Mucosa of descending colon (tissue), 3 donors: Measurements from ENCODE around the gene TFF3. TPM values are rescaled to one million over a fixed set of nuclear protein-coding genes. Genes with fewer than 3 reads are reported as not detected.
A peak's percentile ranks its signal among the peaks of the same experiment; 100 is the strongest.

Experiments used
- ATAC-seq: fragments of 200-7000 bp; cut with Tn5 transposase; one replicate; pipeline ENCODE4 v1.9.1; 2020; ENCODE audit warnings: mild to moderate bottlenecking, moderate library complexity
- DNase-seq, 3 donors: peaks; one replicate each; pipeline ENCODE4 v3.0.0-alpha.2; 2020
- H3K36me3 ChIP-seq: fragments of 200-600 bp; one replicate; pipeline ENCODE4 v1.8.0; 2021; ENCODE audit warnings: low read depth, mild to moderate bottlenecking
- H3K4me1 ChIP-seq: fragments of 200-600 bp; one replicate; pipeline ENCODE4 v1.8.0; 2021; ENCODE audit warnings: low read depth, mild to moderate bottlenecking
- H3K4me3 ChIP-seq: fragments of 200-600 bp; one replicate; pipeline ENCODE4 v1.8.0; 2021; ENCODE audit warnings: mild to moderate bottlenecking
- H3K9me3 ChIP-seq: fragments of 200-600 bp; one replicate; pipeline ENCODE4 v1.8.0; 2021; ENCODE audit warnings: mild to moderate bottlenecking
- CTCF ChIP-seq: fragments of 200-600 bp; IDR thresholded peaks from one replicate; pipeline ENCODE4 v1.8.0; 2022; ENCODE audit warnings: antibody characterized with exemption, mild to moderate bottlenecking
- intact Hi-C, 2 donors: fragments of 100-400 bp; cut with DNase I in 1 of 2; cut with micrococcal nuclease in 1 of 2; formaldehyde crosslinking; loops; one replicate each; pipeline versions ENCODE4 v1.11.0 to v1.11.1; 2022; cut with DNase I, micrococcal nuclease
- total RNA-seq, 3 donors: library from RNA; stranded (reverse); fragmentation: NEBNext Ultra II Directional in 2 of 3; extraction: Animal tissue kit (Norgen Biotek cat#: 25700) in 2 of 3; gene quantifications; one replicate each; pipeline versions ENCODE4 v1.2.1 to v1.2.4, GENCODE V29; 2021 to 2023
- donor health status: DM: no; HTN: no; CAD: no; lungs with moderate emphysema.
- donor health status: DM: no; HTN: no; CAD: no.
- donor health status: DM: no; HTN: yes; CAD: no.

Gene TFF3
- total RNA-seq, 3 donors from 2014 or later = 614 to 2,641 (median 2,419) TPM

- no peak for TF ChIP-seq CTCF
- ATAC-seq = no peak
- Histone ChIP-seq H3K9me3 (no peaks in the 10 kb centered on the region), H3K36me3 (no peaks in the 10 kb centered on the region), H3K4me3 (no peak overlapping the region), H3K4me1 (peaks cover 12% of the 10 kb centered on the region)
- DNase-seq = no peak
- intact Hi-C loops = no loop called here
Measured at GRCh38 chr21:42305707-42306147, 9.5 kb downstream of the TFF3 start.

GRCh38 chr21:42304556-42305454, 10.4 kb downstream of the TFF3 start:
- no peak for TF ChIP-seq CTCF
- ATAC-seq (no peak), DNase-seq (peak in 1 of 3 donors; percentile 24)
- intact Hi-C loops = no loop called here
- H3K9me3 ChIP-seq = no peaks in the 10 kb centered on the region
- no peak overlapping the region for H3K4me3 ChIP-seq
- H3K4me1 ChIP-seq = peaks cover 3% of the 10 kb centered on the region
- H3K36me3 ChIP-seq = no peaks in the 10 kb centered on the region

- no peak for DNase-seq
- Histone ChIP-seq H3K4me1 (no peaks in the 10 kb centered on the region), H3K4me3 (no peak overlapping the region), H3K36me3 (no peaks in the 10 kb centered on the region), H3K9me3 (no peaks in the 10 kb centered on the region)
- ATAC-seq = no peak
- intact Hi-C loops = no loop called here
- TF ChIP-seq CTCF = no peak
Measured at GRCh38 chr21:42303443-42303842, 11.8 kb downstream of the TFF3 start.

GRCh38 chr21:42302794-42303193, 12.4 kb downstream of the TFF3 start:
- Histone ChIP-seq H3K4me3 (no peak overlapping the region), H3K9me3 (no peaks in the 10 kb centered on the region), H3K4me1 (no peaks in the 10 kb centered on the region), H3K36me3 (no peaks in the 10 kb centered on the region)
- DNase-seq (no peak), ATAC-seq (no peak)
- intact Hi-C loops = no loop called here
- no peak for TF ChIP-seq CTCF

- intact Hi-C loops = no loop called here
- Histone ChIP-seq H3K36me3 (no peaks in the 10 kb centered on the region), H3K9me3 (no peaks in the 10 kb centered on the region), H3K4me3 (no peak overlapping the region), H3K4me1 (no peaks in the 10 kb centered on the region)
- DNase-seq = no peak
- no peak for TF ChIP-seq CTCF
- ATAC-seq = no peak
Measured at GRCh38 chr21:42302076-42302650, 13.0 kb downstream of the TFF3 start.
